Cardiac muscle cell (in vitro differentiated cells and primary cell): ENCODE measurements around the gene VPS72. TPM values are rescaled to one million over a fixed set of nuclear protein-coding genes. Genes with fewer than 3 reads are reported as not detected.

ENCODE experiments used
- DNase-seq, 2 donors: peaks; one replicate each; pipeline versions ENCODE4 v3.0.0 to v3.0.0-alpha.2; 2010 to 2017; ENCODE audit warnings: low read depth in 1 of 2, low spot score in 1 of 2
- H3K27ac ChIP-seq: fragments of 200-600 bp; sonication (generic); 2 replicates; pipeline ENCODE4 v1.5.1; 2016
- H3K27me3 ChIP-seq: fragments of 200-600 bp; sonication (generic); 2 replicates; pipeline ENCODE4 v1.6.0; 2016; ENCODE audit warnings: control low read depth
- H3K36me3 ChIP-seq: fragments of 200-600 bp; sonication (generic); 2 replicates; pipeline ENCODE4 v1.5.1; 2016; ENCODE audit warnings: control low read depth
- H3K4me1 ChIP-seq: fragments of 200-600 bp; sonication (generic); 2 replicates; pipeline ENCODE4 v1.8.1; 2017; ENCODE audit warnings: low read depth, mild to moderate bottlenecking, mixed run types
- H3K4me3 ChIP-seq: fragments of 200-600 bp; sonication (generic); 2 replicates; pipeline ENCODE4 v1.5.1; 2016; ENCODE audit warnings: mild to moderate bottlenecking
- H3K9me3 ChIP-seq: fragments of 200-600 bp; sonication (generic); 2 replicates; pipeline ENCODE4 v1.5.1; 2017; ENCODE audit warnings: low read depth, mild to moderate bottlenecking, control low read depth
- polyA plus RNA-seq: library from polyadenylated mRNA; unstranded; fragments of >200 nt; fragmentation: Nextera tagmentation; extraction: Ambion mirVana; gene quantifications from 2 replicates; pipeline ENCODE4 v1.2.1, GENCODE V29; 2016
- total RNA-seq: library from RNA; depleted of rRNA; stranded (reverse); fragments of >200 nt; gene quantifications from 2 replicates; pipeline ENCODE4 v1.2.3, GENCODE V29; 2016
- TF ChIP-seq, protein P1 (sequence below): IDR thresholded peaks from 2 replicates; pipeline ENCODE4 v1.5.1; 2012; ENCODE audit warnings: low read depth, mild to moderate bottlenecking, low read length

The VPS72 gene
- total and polyA plus RNA-seq, 2 experiments from 2014 or later: 60.0 to 64.7 TPM

DNA sequence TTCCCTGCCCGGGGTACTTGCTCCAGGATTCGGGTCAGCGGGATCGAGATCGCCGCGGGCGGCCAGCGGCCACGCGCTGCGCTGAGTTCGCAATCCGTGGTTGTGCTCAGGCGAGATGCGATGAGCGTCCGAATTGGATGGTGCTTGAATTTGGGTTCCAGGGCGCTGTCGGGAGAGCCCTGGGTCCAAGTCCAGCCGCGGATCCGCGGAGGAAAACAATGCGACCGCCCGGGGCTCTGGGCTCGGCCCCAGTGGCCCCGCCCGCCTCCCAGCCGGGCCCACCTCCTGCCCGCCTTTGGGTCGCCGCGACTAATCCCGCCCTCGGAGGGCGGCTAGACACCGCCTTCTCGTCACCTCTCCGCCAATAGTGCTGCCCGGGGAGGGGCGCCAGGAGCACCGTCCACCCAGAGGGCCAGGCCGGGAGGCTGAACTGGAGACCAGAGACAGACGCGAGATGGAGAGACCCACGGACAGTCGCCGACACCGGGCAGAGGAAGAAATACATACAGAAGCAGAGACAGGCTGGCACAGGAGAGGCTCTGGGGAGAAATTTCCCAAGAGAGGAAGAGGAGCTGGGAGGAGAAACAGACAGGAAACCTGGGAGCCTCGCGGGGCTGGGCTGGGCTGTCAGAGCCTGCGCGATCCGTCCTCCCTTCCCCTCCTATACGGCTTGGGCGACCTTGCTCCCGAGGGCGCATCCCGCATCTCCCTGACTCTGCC, 43.4 kb downstream of the VPS72 start, which contains the start of gene SEMA6C:
Gene SEMA6C, minus strand, starts transcription at position 220 of the 720 bp plus-strand sequence. CDS start 4,010 bp downstream, outside the sequence.
- H3K27ac ChIP-seq: no peak within 1 kb of the TSS
- H3K27me3 ChIP-seq: no peaks in the 10 kb centered on the region
- DNase-seq: peak; percentile 95 to 96
- H3K9me3 ChIP-seq: no peaks in the 10 kb centered on the region
- H3K36me3 ChIP-seq: no peaks in the 10 kb centered on the region
- H3K4me3 ChIP-seq: peak within 1 kb of the TSS; percentile 64
- peaks cover 35% of the 10 kb centered on the region for H3K4me1 ChIP-seq
- TF ChIP-seq, protein P1, sequence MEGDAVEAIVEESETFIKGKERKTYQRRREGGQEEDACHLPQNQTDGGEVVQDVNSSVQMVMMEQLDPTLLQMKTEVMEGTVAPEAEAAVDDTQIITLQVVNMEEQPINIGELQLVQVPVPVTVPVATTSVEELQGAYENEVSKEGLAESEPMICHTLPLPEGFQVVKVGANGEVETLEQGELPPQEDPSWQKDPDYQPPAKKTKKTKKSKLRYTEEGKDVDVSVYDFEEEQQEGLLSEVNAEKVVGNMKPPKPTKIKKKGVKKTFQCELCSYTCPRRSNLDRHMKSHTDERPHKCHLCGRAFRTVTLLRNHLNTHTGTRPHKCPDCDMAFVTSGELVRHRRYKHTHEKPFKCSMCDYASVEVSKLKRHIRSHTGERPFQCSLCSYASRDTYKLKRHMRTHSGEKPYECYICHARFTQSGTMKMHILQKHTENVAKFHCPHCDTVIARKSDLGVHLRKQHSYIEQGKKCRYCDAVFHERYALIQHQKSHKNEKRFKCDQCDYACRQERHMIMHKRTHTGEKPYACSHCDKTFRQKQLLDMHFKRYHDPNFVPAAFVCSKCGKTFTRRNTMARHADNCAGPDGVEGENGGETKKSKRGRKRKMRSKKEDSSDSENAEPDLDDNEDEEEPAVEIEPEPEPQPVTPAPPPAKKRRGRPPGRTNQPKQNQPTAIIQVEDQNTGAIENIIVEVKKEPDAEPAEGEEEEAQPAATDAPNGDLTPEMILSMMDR: no peak

DNA sequence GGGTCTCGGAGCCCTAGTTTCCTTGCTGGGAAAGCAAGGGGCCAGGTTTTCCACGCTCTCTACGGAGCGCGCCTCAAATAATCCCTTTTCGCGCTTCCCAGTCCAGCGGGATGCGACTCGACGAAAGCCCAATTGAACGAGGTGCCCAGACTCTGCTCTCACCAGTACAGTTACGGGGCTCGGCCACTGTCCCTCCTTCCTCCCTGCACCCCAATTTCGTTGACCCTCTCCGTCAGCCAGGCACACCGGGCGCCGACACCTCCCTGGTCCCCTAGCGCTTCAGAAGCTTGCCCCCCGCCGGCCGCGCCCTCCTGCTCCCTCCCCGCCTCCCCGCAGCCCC, 44.0 kb downstream of the VPS72 start:
- Histone ChIP-seq H3K27ac (no peak overlapping the region), H3K27me3 (no peaks in the 10 kb centered on the region), H3K4me1 (peaks cover 35% of the 10 kb centered on the region), H3K9me3 (no peaks in the 10 kb centered on the region), H3K4me3 (peak overlapping the region; percentile 64), H3K36me3 (no peaks in the 10 kb centered on the region)
- DNase-seq: peak in 1 of 2 donors; percentile 11
- TF ChIP-seq, protein P1: no peak

DNA sequence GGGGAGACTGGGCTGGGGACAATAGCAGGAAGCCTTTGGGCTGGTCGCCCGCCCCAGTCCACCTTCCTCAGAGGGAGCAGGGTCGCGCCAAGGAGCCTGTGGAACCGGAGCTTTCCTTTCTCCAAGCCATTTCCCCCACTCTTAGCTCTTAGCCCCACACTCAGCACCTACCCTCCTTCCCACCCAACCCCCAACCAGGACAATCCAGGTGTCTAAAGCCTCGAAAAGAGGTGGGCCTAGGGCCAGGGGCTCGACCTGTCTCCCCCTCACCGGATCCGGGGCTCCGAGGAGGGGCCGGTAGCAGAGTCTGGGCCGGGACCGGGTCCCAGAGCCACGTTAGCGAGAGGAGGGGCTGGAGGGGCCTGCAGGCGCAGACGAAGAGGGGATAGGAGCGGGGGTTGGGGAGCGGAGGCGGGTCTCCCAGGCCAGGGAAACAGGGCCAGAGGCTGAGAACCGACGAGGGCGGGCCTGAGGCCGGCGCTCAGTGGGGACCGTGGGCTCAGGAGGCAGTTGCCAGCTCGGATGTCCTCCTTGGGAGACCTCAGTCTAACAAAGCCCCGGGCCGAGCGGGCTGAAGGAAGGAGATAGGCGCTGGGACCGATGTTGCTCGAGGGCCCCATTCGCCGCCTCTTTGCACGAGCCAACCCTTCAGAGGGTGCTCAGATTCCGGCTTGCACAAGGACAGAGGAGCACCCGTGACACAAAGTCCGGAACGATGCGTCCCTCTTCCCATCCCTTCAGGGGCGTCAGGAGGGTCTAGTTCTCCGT, 44.5 kb downstream of the VPS72 start:
- H3K9me3 ChIP-seq: no peaks in the 10 kb centered on the region
- H3K4me1 ChIP-seq: peaks cover 35% of the 10 kb centered on the region
- H3K27me3 ChIP-seq: no peaks in the 10 kb centered on the region
- peak overlapping the region; percentile 64 for H3K4me3 ChIP-seq
- TF ChIP-seq, protein P1: no peak
- peak; percentile 24 to 35 for DNase-seq
- H3K27ac ChIP-seq: no peak overlapping the region
- no peaks in the 10 kb centered on the region for H3K36me3 ChIP-seq

DNA sequence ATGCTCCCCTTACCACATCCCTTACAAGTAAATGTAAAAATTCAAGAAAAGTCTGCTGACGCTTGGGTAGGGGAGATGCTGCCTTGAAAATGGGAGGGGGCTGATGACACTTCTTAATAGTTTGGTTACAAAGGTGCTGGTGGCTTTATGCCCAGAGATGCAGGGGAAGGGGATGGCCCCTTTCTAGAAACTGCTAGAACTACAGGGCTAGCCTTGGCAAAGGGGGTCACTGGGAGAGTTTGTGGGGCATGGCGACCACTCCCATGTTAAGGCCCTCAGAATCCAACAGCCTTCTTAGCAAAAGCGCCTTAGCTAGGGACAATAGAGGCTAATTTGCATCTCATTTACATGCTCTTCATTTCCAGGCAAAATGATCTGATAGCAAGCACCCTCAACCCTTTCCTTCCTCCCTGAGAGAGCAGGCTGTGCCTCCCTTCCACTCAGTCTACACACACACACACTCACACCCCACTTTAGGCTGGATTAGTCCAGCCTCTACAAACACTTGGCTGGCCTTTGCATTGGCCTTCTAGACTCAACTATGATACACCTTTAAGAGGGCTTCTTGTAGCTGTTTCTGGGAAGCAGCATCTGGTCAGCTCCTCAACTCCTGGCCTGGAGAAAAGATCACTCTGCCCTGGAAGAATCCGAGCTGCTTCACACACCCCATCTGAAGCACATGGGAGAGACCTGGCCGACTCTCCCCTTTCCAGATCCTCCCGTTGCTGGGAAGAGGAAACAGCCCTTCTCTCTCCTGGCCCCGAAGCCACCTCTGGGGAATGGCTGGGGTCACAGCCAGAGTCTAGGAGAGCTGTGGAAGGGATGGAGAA, 45.3 kb downstream of the VPS72 start:
- Histone ChIP-seq H3K4me1 (peaks cover 35% of the 10 kb centered on the region), H3K4me3 (peak overlapping the region; percentile 64), H3K9me3 (no peaks in the 10 kb centered on the region), H3K27ac (no peak overlapping the region), H3K27me3 (no peaks in the 10 kb centered on the region), H3K36me3 (peaks cover 2% of the 10 kb centered on the region)
- DNase-seq: peak; percentile 16 to 35
- TF ChIP-seq, protein P1: no peak

DNA sequence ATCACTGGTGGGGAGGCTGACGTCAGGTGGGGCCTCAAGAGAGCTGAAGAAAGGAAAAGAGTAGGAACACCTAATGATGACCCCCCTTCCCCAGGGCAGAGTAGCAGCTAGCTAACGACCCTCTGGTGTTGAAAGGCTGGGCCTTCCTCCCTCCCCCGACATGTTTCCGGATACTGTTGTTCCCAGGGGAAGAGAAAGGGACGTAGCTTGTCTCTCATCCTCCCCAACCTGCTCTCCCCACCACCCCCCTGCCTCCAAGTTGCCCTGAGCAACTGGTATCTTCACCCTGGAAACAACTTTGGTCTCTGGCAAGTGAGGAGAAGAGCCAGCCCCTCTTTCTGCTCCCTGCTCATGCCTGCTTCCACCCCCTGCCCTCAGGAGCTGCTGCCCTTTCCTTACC, 46.0 kb downstream of the VPS72 start:
- Histone ChIP-seq H3K27me3 (no peaks in the 10 kb centered on the region), H3K27ac (no peak overlapping the region), H3K9me3 (no peaks in the 10 kb centered on the region), H3K4me1 (peaks cover 35% of the 10 kb centered on the region), H3K4me3 (no peak overlapping the region), H3K36me3 (peaks cover 3% of the 10 kb centered on the region)
- TF ChIP-seq, protein P1: no peak
- no peak for DNase-seq
